Measurements from ENCODE around the gene PSMG2.

- TF ChIP-seq CREB1 (IDR thresholded peaks at IDR 0.05; ENCODE audit: low read depth) (no peak), TAF1 (IDR thresholded peaks at IDR 0.05; ENCODE audit: borderline replicate concordance, low read depth, low read length) (no peak), SMC3 (IDR thresholded peaks at IDR 0.05; ENCODE audit: borderline replicate concordance, low read length) (no peak), SUZ12 (IDR thresholded peaks at IDR 0.05; ENCODE audit: unreplicated experiment) (no peak), EZH2 (IDR thresholded peaks at IDR 0.05; ENCODE audit: borderline replicate concordance, control insufficient read depth, low read depth, low read length) (no peak), USF2 (IDR thresholded peaks at IDR 0.05; ENCODE audit: borderline replicate concordance, low read depth, low read length) (no peak), ZNF217 (IDR thresholded peaks at IDR 0.05) (no peak), BHLHE40 (IDR thresholded peaks at IDR 0.05; ENCODE audit: borderline replicate concordance in 1 of 2, low read depth in 2 of 2, low read length in 1 of 2) (no peak), CTCF (IDR thresholded peaks at IDR 0.05 in 2 of 3, conservative IDR thresholded peaks at IDR 0.05 in 1 of 3; ENCODE audit: control insufficient read depth in 2 of 3, extremely low read depth in 1 of 3, insufficient read depth in 1 of 3, low read depth in 3 of 3, low read length in 3 of 3) (no peak), NFYB (IDR thresholded peaks at IDR 0.05; ENCODE audit: insufficient read depth, low read depth, low read length) (no peak)
Measured at GRCh38 chr18:12772111-12772510, 69.3 kb downstream of the PSMG2 start.
